GM18873 (cell line): ENCODE results near the gene CXCR5.

Experiments
- ATAC-seq: cut with Tn5 transposase; IDR thresholded peaks from one replicate; pipeline ENCODE4 v1.9.1; 2021; ENCODE audit warnings: mild to moderate bottlenecking, moderate library complexity, moderate number of reproducible peaks; ENCODE audit not compliant: unreplicated experiment, low FRiP score

CXCR5 gene

GRCh38 chr11:118873804-118874203 is 9.9 kb upstream of the CXCR5 start:
- no peak for ATAC-seq

- no peak for ATAC-seq
Observed at GRCh38 chr11:118876286-118876685, 7.4 kb upstream of the CXCR5 start.

- ATAC-seq: no peak
Observed at GRCh38 chr11:118877487-118878162, 6.1 kb upstream of the CXCR5 start.

- ATAC-seq: no peak
Observed at GRCh38 chr11:118878163-118878563, 5.5 kb upstream of the CXCR5 start.

- no peak for ATAC-seq
Observed at GRCh38 chr11:118881228-118881627, 2.5 kb upstream of the CXCR5 start.

- no peak for ATAC-seq
Observed at GRCh38 chr11:118882491-118882890, 1.2 kb upstream of the CXCR5 start.

- no peak for ATAC-seq
Observed at GRCh38 chr11:118883004-118883367, 706 bp upstream of the CXCR5 start.

GRCh38 chr11:118884875-118885274 is 1.2 kb downstream of the CXCR5 start:
- no peak for ATAC-seq

GRCh38 chr11:118885319-118885718 is 1.6 kb downstream of the CXCR5 start:
- ATAC-seq: no peak

GRCh38 chr11:118885831-118886565 is 2.3 kb downstream of the CXCR5 start:
- no peak for ATAC-seq

GRCh38 chr11:118886681-118887111 is 3.0 kb downstream of the CXCR5 start:
- no peak for ATAC-seq

- no peak for ATAC-seq
Observed at GRCh38 chr11:118887206-118887605, 3.5 kb downstream of the CXCR5 start.

GRCh38 chr11:118888398-118888797 is 4.7 kb downstream of the CXCR5 start:
- no peak for ATAC-seq

GRCh38 chr11:118889797-118890196 is 6.1 kb downstream of the CXCR5 start:
- ATAC-seq: no peak

- ATAC-seq: no peak
Observed at GRCh38 chr11:118892514-118892913, 8.8 kb downstream of the CXCR5 start.

GRCh38 chr11:118892964-118893363 is 9.3 kb downstream of the CXCR5 start:
- no peak for ATAC-seq

- no peak for ATAC-seq
Observed at GRCh38 chr11:118893662-118894061, 10.0 kb downstream of the CXCR5 start.

GRCh38 chr11:118894192-118894591 is 10.5 kb downstream of the CXCR5 start:
- ATAC-seq: no peak

GRCh38 chr11:118895093-118896039 is 11.7 kb downstream of the CXCR5 start:
- ATAC-seq: peak; percentile 52

- ATAC-seq: no peak
Observed at GRCh38 chr11:118896472-118896913, 12.8 kb downstream of the CXCR5 start.
